A549 treated with CpdA at 1 μM for 4 hours (cell line): ENCODE measurements around the gene SLC25A42. TPM values are rescaled to one million over a fixed set of nuclear protein-coding genes. Genes with fewer than 3 reads are reported as not detected.

Source experiments
- total RNA-seq: library from RNA; stranded (reverse); fragments of 200-300 nt; extraction: Qiagen RNA extraction; gene quantifications from 5 replicates; pipeline ENCODE4 v1.2.3, GENCODE V29; 2022; ENCODE audit warnings: low read depth

The SLC25A42 gene, protein sequence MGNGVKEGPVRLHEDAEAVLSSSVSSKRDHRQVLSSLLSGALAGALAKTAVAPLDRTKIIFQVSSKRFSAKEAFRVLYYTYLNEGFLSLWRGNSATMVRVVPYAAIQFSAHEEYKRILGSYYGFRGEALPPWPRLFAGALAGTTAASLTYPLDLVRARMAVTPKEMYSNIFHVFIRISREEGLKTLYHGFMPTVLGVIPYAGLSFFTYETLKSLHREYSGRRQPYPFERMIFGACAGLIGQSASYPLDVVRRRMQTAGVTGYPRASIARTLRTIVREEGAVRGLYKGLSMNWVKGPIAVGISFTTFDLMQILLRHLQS
- 0.43 to 1.0 TPM (median 0.94 TPM) in 5 replicates for total RNA-seq

GRCh38 chr19:19063183-19064097 lies at the start of gene SLC25A42:
TSS of gene SLC25A42 (plus strand) at chr19:19063994. CDS start at chr19:19096125, 32,131 bp downstream.

DNA sequence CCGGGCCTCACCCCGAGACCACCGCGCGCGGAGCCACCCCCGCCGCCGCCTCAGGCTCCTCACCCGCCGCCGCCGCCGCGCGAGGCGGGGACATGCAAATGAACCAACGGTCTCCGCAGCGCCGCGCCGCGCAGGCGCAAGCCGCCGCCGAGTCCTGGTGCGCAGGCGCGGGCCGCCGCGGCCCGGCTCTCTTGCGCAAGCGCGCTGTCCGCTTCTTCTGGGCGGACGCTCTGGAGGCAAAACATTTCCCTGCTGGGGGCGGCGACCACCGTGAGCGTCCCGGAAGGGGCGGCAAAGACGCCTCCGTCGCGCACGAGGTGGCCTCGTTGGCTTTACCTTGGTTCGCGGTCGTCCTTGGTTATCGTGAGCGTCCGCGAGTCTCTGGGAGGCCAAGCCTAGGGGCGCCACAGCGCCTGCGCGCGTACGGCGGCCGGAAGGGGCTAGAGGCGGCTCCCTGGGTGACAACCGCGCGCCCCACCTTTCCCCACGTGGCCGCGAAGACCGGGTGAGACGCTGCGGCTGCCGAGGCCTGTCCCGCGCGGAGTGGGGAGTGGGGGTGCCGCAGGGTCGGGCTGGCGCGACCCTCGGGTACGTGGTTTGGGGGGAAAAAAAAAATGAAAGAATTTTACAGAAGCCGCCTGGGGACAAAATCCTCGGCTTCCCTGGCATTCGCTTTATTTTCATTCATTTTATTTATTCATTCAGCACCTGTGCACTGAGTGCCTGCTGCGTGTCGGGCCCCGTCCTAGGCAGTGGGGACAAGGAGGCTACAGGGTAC lies 30.2 kb upstream of the SLC25A42 start, which contains the start of the genes ARMC6 and SUGP2:
Gene ARMC6 (plus strand): TSS at position 178 of the 778 bp plus-strand sequence. CDS start 607 bp downstream, outside the sequence.
Gene SUGP2 (minus strand): TSS at position 92 of the 778 bp plus-strand sequence. CDS start 2,446 bp downstream, outside the sequence.

DNA sequence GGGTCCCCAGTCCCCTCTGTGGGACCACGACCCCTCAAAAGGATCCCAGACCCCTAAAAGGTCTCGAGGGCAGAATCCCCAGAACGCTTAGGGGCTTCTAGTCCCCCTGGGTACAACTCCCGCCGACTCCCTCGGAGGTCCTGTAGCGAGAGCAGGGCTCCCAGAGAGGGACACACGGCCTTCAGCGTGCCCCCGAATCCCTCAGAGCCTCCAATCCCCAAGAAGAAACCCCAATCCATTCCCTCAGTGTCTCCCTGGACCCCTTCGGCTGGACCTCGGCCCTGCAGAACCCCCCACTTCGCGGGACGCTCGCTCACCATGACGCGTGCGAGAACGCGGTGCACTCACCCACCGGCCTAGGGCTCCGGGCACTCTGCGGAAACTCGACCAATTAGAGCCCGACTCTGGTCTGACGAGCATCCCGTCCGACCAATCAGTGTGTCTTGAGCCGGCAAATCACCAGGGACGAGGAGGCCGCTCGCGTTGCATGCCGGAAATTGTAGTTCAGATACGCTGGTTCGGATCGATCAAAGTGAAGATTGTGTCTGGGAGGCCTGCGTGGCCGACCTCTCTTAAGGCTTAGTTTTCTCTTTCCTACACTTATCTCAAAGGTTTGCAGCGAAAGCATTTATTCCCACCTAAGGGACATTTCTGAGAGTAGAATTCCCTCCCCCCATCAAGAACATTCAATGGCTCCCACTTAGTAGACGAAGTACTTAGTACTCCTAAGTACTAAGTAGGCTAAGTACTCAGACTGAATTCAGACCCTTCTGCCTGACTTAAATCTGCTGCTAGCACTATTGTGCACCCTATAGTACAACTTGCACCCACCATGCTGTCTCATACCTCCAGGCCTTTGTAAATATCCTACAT lies 74.6 kb downstream of the SLC25A42 start, which contains the start of gene TMEM161A:
Gene TMEM161A (minus strand): TSS at position 370 of the 873 bp plus-strand sequence. CDS start 50 bp downstream, at position 320.

Other genes with a start within 250 kb of the SLC25A42 start
- gene UPF1, start 232.0 kb upstream of the SLC25A42 start, total RNA-seq, result 34.8 to 45.2 TPM (median 43.2 TPM) in 5 replicates
- gene CERS1, start 167.8 kb upstream of the SLC25A42 start, total RNA-seq, result 4.6 to 5.7 TPM (median 4.9 TPM) in 5 replicates
- 139 to 168 TPM (median 157 TPM) in 5 replicates for gene COPE, start 144.6 kb upstream of the SLC25A42 start, total RNA-seq
- 29.4 to 49.1 TPM (median 43.7 TPM) in 5 replicates for gene DDX49, start 144.3 kb upstream of the SLC25A42 start, total RNA-seq
- 26.2 to 33.6 TPM (median 31.9 TPM) in 5 replicates for gene HOMER3, start 122.8 kb upstream of the SLC25A42 start, total RNA-seq
- gene SUGP2, start 30.5 kb upstream of the SLC25A42 start, total RNA-seq, result 25.3 to 35.4 TPM (median 31.5 TPM) in 5 replicates
- 21.3 to 31.7 TPM (median 31.1 TPM) in 5 replicates for gene ARMC6, start 30.4 kb upstream of the SLC25A42 start, total RNA-seq
- gene TMEM161A, start 74.5 kb downstream of the SLC25A42 start, total RNA-seq, result 17.7 to 29.3 TPM (median 25.0 TPM) in 5 replicates
- 0.42 to 1.6 TPM (median 0.53 TPM) in 5 replicates for gene MEF2B, start 106.3 kb downstream of the SLC25A42 start, total RNA-seq
- 7.4 to 12.9 TPM (median 11.7 TPM) in 5 replicates for gene BORCS8, start 128.2 kb downstream of the SLC25A42 start, total RNA-seq
- gene RFXANK, start 128.3 kb downstream of the SLC25A42 start, total RNA-seq, result 35.4 to 49.4 TPM (median 47.3 TPM) in 5 replicates
- gene NR2C2AP, start 139.4 kb downstream of the SLC25A42 start, total RNA-seq, result 29.9 to 35.3 TPM (median 34.0 TPM) in 5 replicates
- gene NCAN, start 148.0 kb downstream of the SLC25A42 start, total RNA-seq, result 0.03 to 0.20 TPM (median 0.11 TPM) in 4 of 5 replicates, not detected in the other
- 0.34 to 0.79 TPM (median 0.66 TPM) in 4 of 5 replicates, not detected in the other for gene TM6SF2, start 209.3 kb downstream of the SLC25A42 start, total RNA-seq